Kidney epithelial cell (primary cell): ENCODE measurements around the gene TRIM2. TPM values are rescaled to one million over a fixed set of nuclear protein-coding genes. Genes with fewer than 3 reads are reported as not detected.

Experiments
- DNase-seq: peaks from one replicate; pipeline ENCODE4 v3.0.0-alpha.2; 2010; ENCODE audit warnings: low read depth
- H3K27me3 ChIP-seq: 2 replicates; pipeline ENCODE4 v1.6.0; 2011; ENCODE audit warnings: low read length; ENCODE audit not compliant: control insufficient read depth, insufficient read depth
- H3K36me3 ChIP-seq: 2 replicates; pipeline ENCODE4 v1.5.1; 2011; ENCODE audit warnings: low read length; ENCODE audit not compliant: control insufficient read depth, insufficient read depth
- H3K4me3 ChIP-seq: 2 replicates; pipeline ENCODE4 v1.5.1; 2011; ENCODE audit warnings: low read depth, mild to moderate bottlenecking, control low read depth, low read length
- CTCF ChIP-seq: IDR thresholded peaks from 2 replicates; pipeline ENCODE4 v1.5.1; 2011; ENCODE audit warnings: mild to moderate bottlenecking, moderate library complexity, low read length, control low read depth, inconsistent platforms; ENCODE audit not compliant: insufficient read depth, poor library complexity, severe bottlenecking
- total RNA-seq: library from RNA; depleted of rRNA; stranded (reverse); fragments of >200 nt; gene quantifications from 2 replicates; pipeline ENCODE4 v1.2.3, GENCODE V29; 2015

Gene TRIM2
- total RNA-seq, 1 donor from 2014 or later: 83.2 TPM

DNA sequence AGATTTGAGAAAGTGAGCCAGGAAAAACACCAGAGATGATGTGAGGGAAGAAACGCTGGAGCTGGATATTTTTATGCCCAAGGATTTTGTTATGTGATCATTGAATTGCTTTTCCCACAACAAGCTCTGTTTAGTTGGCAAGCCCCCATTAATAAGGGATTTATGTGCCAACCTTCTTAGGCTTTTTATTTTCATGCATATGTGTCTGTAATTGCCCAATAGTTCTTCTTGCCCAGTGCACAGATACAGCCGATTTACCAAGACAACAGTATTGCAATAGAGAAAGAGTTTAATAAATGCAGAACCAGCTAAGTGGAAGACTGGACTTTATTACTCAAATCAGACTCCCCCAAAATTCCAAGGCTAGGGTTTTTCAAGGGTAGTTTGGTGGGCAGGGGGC is 57.7 kb downstream of the TRIM2 start:
- no peak overlapping the region for H3K4me3 ChIP-seq
- no peak for TF ChIP-seq CTCF
- H3K36me3 ChIP-seq: no peaks in the 10 kb centered on the region
- H3K27me3 ChIP-seq: no peaks in the 10 kb centered on the region
- DNase-seq: no peak

DNA sequence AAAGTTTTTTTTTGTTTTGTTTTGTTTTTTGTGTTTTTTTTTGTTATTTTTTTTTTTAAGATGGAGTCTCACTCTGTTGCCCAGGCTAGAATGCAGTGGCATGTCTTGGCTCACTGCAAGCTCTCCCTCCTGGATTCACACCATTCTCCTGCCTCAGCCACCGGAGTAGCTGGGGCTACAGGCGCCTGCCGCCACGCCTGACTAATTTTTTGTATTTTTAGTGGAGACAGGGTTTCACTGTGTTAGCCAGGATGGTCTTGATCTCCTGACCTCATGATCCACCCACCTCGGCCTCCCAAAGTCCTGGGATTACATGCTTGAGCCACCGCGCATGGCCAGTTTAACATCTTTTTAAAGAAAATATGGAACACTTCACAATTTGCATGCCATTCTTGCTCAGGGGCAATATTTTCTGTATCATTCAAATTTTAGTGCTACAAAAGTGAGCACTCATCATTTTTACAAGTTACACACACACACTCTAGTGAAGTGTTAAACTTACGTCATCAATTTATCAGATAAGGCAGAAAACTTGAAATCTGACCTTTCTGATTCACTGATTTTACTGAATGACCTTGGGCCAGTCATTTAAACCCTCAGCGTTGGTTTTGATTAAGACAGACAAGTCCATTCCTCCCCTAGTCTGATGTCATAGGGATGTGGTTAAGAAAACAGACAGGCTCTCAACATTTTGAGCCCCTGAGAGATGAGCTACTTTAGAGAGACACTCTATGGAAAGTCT is 61.2 kb downstream of the TRIM2 start:
- H3K27me3 ChIP-seq: no peaks in the 10 kb centered on the region
- no peaks in the 10 kb centered on the region for H3K36me3 ChIP-seq
- TF ChIP-seq CTCF: no peak
- no peak overlapping the region for H3K4me3 ChIP-seq
- DNase-seq: no peak

DNA sequence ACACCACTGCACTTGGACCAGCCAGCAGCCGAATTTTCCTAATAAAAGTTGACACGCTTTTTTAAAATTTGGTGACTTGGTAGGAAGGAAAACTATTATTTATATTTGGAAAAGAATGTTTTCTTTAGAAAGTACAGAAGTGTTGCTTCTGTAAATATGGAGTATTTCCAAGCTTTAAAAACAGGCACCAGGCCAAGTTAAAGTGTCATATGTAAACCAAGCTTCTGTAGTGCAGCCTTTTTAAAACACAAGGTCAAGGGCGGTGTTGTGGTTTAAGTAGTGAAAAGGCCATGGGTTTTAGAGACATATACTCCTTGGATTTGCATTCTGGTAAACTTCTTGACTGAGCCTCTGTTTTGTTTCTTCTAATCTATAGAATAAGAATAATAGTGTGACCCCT is 62.7 kb downstream of the TRIM2 start:
- no peak for TF ChIP-seq CTCF
- H3K36me3 ChIP-seq: no peaks in the 10 kb centered on the region
- DNase-seq: no peak
- no peak overlapping the region for H3K4me3 ChIP-seq
- H3K27me3 ChIP-seq: no peaks in the 10 kb centered on the region

DNA sequence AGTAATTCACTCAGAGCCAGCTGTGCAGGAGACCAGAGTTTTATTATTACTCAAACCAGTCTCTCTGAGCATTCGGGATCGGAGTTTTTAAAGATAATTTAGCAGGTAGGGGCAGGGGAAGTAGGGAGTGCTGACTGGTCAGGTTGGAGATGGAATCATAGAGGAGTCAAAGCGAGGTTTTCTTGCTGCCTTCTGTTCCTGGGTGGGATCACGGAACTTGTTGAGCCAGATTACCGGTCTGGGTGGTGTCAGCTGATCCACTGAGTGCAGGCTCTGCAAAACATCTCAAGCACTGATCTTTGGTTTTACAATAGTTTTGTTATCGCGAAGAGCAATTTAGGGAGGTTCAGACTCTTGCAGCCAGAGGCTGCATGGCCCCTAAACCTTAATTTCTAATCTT is 63.6 kb downstream of the TRIM2 start:
- no peak for TF ChIP-seq CTCF
- no peak for DNase-seq
- no peaks in the 10 kb centered on the region for H3K27me3 ChIP-seq
- no peaks in the 10 kb centered on the region for H3K36me3 ChIP-seq
- no peak overlapping the region for H3K4me3 ChIP-seq

DNA sequence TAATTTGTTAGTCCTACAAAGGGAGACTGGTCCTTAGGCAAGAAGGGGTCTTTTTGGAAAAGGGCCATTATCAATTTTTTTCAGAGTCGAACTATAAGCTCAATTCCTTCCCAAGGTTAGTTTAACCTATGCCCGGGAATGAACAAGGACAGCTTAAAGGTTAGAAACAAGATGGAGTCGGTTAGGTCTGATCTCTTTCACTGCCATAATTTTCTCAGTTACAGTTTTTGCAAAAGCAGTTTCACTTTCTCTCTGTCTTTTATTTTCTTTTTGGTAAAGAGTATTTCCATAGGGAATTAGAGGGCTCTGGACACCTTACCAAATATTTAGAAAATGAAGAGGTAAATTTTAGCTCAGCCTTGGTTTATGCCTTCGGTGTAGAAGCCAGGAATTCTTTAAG is 64.1 kb downstream of the TRIM2 start:
- Histone ChIP-seq H3K4me3 (no peak overlapping the region), H3K27me3 (no peaks in the 10 kb centered on the region), H3K36me3 (no peaks in the 10 kb centered on the region)
- TF ChIP-seq CTCF: no peak
- DNase-seq: no peak
